ENCODE measurements around the gene TMEM208.

The TMEM208 gene

GRCh38 chr16:67275321-67275720 is 48.4 kb downstream of the TMEM208 start:
- TF ChIP-seq CTCF (conservative IDR thresholded peaks at IDR 0.05; ENCODE audit: low read depth) = no peak
- H3K27ac ChIP-seq = no peak overlapping the region
- POLR2A ChIA-PET (ENCODE audit: low non-redundant PET) = no interaction called here
- CTCF ChIA-PET = no interaction called here
- no peak for DNase-seq (ENCODE audit: low spot score)

GRCh38 chr16:67277294-67277998 is 50.5 kb downstream of the TMEM208 start:
- ChIA-PET CTCF (interaction anchor here (0.7 to 2.7 kb wide), 2 partner anchors 17 to 1841 kb away, joined by 3 to 12 read pairs; no protein-coding TSS in a partner anchor), POLR2A (ENCODE audit: low non-redundant PET) (interaction anchor here (0.6 to 1.4 kb wide), 3 partner anchors 12 to 31 kb away, joined by 3 to 4 read pairs (median 3); no protein-coding TSS in a partner anchor)
- H3K27ac ChIP-seq = peak overlapping the region; percentile 97
- no peak for TF ChIP-seq CTCF (conservative IDR thresholded peaks at IDR 0.05; ENCODE audit: low read depth)
- DNase-seq (ENCODE audit: low spot score) = peak; percentile 95

- ChIA-PET CTCF (interaction anchor here (0.5 to 2.7 kb wide), 7 partner anchors 18 to 148 kb away, joined by 3 to 12 read pairs (median 3); no protein-coding TSS in a partner anchor), POLR2A (ENCODE audit: low non-redundant PET) (interaction anchor here (1.4 kb wide), 1 partner anchor 12 kb away, joined by 3 read pairs; no protein-coding TSS in a partner anchor)
- DNase-seq (ENCODE audit: low spot score) = peak; percentile 63
- no peak for TF ChIP-seq CTCF (conservative IDR thresholded peaks at IDR 0.05; ENCODE audit: low read depth)
- peak overlapping the region; percentile 97 for H3K27ac ChIP-seq
These were observed 51.3 kb downstream of the TMEM208 start for GRCh38 chr16:67277999-67278772.

All from RWPE1 (cell line).